HepG2 (cell line): ENCODE data around the gene ZNF341. TPM values are rescaled to one million over a fixed set of nuclear protein-coding genes. Genes with fewer than 3 reads are reported as not detected.
A peak's percentile ranks its signal among the peaks of the same experiment; 100 is the strongest.

Experiments
- AHR ChIP-seq: IDR thresholded peaks from 2 replicates; pipeline ENCODE4 v1.6.1; 2018; ENCODE audit warnings: missing genetic modification reagents, missing compliant biosample characterization
- CHCHD3 ChIP-seq: sonication (generic); formaldehyde crosslinking; IDR thresholded peaks from 2 replicates; pipeline ENCODE4 v1.8.0; 2022; ENCODE audit warnings: mild to moderate bottlenecking, missing genetic modification reagents, moderate library complexity
- ELF1 ChIP-seq: sonication (generic); formaldehyde crosslinking; IDR thresholded peaks from 2 replicates; pipeline ENCODE4 v1.4.0; 2020; ENCODE audit warnings: missing genetic modification reagents
- GLI4 ChIP-seq: sonication (generic); formaldehyde crosslinking; IDR thresholded peaks from 2 replicates; pipeline ENCODE4 v1.5.1; 2020; ENCODE audit warnings: missing genetic modification reagents, mild to moderate bottlenecking, moderate library complexity, borderline replicate concordance
- KAT2B ChIP-seq: fragments of 150-350 bp; IDR thresholded peaks from 2 replicates; pipeline ENCODE4 v1.6.1; 2014; ENCODE audit warnings: low read depth, low read length, borderline replicate concordance
- KDM1A ChIP-seq: IDR thresholded peaks from 2 replicates; pipeline ENCODE4 v1.6.1; 2016; ENCODE audit warnings: missing compliant biosample characterization
- LRRFIP1 ChIP-seq: sonication (generic); formaldehyde crosslinking; conservative IDR thresholded peaks from 2 replicates; pipeline ENCODE4 v1.4.0; 2020; ENCODE audit warnings: missing genetic modification reagents
- NAIF1 ChIP-seq: sonication (generic); formaldehyde crosslinking; IDR thresholded peaks from 2 replicates; pipeline ENCODE4 v1.5.0; 2020; ENCODE audit warnings: mild to moderate bottlenecking, missing genetic modification reagents, borderline replicate concordance
- ONECUT2 ChIP-seq: sonication (generic); formaldehyde crosslinking; IDR thresholded peaks from 2 replicates; pipeline ENCODE4 v1.4.0; 2020; ENCODE audit warnings: missing genetic modification reagents
- POGZ ChIP-seq: sonication (generic); formaldehyde crosslinking; IDR thresholded peaks from 2 replicates; pipeline ENCODE4 v1.4.0; 2020; ENCODE audit warnings: mild to moderate bottlenecking, missing genetic modification reagents
- REL ChIP-seq: sonication (generic); formaldehyde crosslinking; conservative IDR thresholded peaks from 2 replicates; pipeline ENCODE4 v1.8.0; 2022; ENCODE audit warnings: mild to moderate bottlenecking, missing genetic modification reagents, moderate library complexity
- RELA ChIP-seq: sonication (generic); formaldehyde crosslinking; IDR thresholded peaks from 2 replicates; pipeline ENCODE4 v1.4.0; 2020; ENCODE audit warnings: missing genetic modification reagents
- SALL1 ChIP-seq: sonication (generic); formaldehyde crosslinking; IDR thresholded peaks from 2 replicates; pipeline ENCODE4 v1.8.0; 2022; ENCODE audit warnings: mild to moderate bottlenecking, missing genetic modification reagents
- SIN3B ChIP-seq: fragments of 150-350 bp; IDR thresholded peaks from 2 replicates; pipeline ENCODE4 v1.6.1; 2014; ENCODE audit warnings: low read length
- TP53 ChIP-seq: sonication (generic); formaldehyde crosslinking; conservative IDR thresholded peaks from 2 replicates; pipeline ENCODE4 v1.4.0; 2020; ENCODE audit warnings: missing genetic modification reagents
- U2AF1 ChIP-seq: fragments of 200-400 bp; formaldehyde crosslinking; optimal IDR thresholded peaks from 2 replicates; pipeline ENCODE3; 2017; ENCODE audit warnings: mild to moderate bottlenecking, low read depth, low read length
- ZBTB7B ChIP-seq: sonication (generic); formaldehyde crosslinking; IDR thresholded peaks from 2 replicates; pipeline ENCODE4 v1.4.0; 2020; ENCODE audit warnings: missing genetic modification reagents
- ZNF101 ChIP-seq: sonication (generic); formaldehyde crosslinking; IDR thresholded peaks from 2 replicates; pipeline ENCODE4 v1.4.0; 2020; ENCODE audit warnings: mild to moderate bottlenecking, low read depth, missing genetic modification reagents, borderline replicate concordance
- ZNF33A ChIP-seq: sonication (generic); formaldehyde crosslinking; IDR thresholded peaks from 2 replicates; pipeline ENCODE4 v1.5.1; 2020; ENCODE audit warnings: missing genetic modification reagents, mild to moderate bottlenecking, moderate library complexity, borderline replicate concordance
- ZNF549 ChIP-seq: sonication (generic); formaldehyde crosslinking; IDR thresholded peaks from 2 replicates; pipeline ENCODE4 v1.5.0; 2020; ENCODE audit warnings: missing genetic modification reagents
- ZNF598 ChIP-seq: sonication (generic); formaldehyde crosslinking; IDR thresholded peaks from 2 replicates; pipeline ENCODE4 v1.5.1; 2020; ENCODE audit warnings: mild to moderate bottlenecking, missing genetic modification reagents, borderline replicate concordance
- ZNF790 ChIP-seq: sonication (generic); formaldehyde crosslinking; IDR thresholded peaks from 2 replicates; pipeline ENCODE4 v1.8.0; 2022; ENCODE audit warnings: missing genetic modification reagents, mild to moderate bottlenecking, borderline replicate concordance
- ZSCAN12 ChIP-seq: sonication (generic); formaldehyde crosslinking; IDR thresholded peaks from 2 replicates; pipeline ENCODE4 v1.9.0; 2021; ENCODE audit warnings: mild to moderate bottlenecking, missing genetic modification reagents
- polyA plus RNA-seq, 8 experiments: library from polyadenylated mRNA; depleted of rRNA in 3 of 8; stranded (reverse) in 7 of 8; unstranded in 1 of 8; fragments of >200 nt; fragmentation: Illumina TruSeq in 4 of 8; extraction: Trizol in 4 of 8; gene quantifications; 2 replicates each; pipeline versions ENCODE4 v1.2.1 to v1.2.3, GENCODE V29; 2011 to 2016; ENCODE audit warnings: low read depth in 4 of 8, missing spikeins in 1 of 8, mixed read lengths in 1 of 8; ENCODE audit not compliant: insufficient read depth in 1 of 8
- total RNA-seq, 5 experiments: library from RNA; depleted of rRNA; stranded (reverse); fragments of >200 nt; fragmentation: Illumina TruSeq; extraction: Trizol; gene quantifications; 2 replicates each; pipeline ENCODE4 v1.2.3, GENCODE V29; 2016; ENCODE audit warnings: low read depth in 1 of 5
- TF ChIP-seq, protein P1 (sequence below), 2 experiments: fragments of 450-650 bp in 1 of 2; sonication (generic) in 1 of 2; formaldehyde crosslinking; IDR thresholded peaks; 2 replicates each; pipeline versions ENCODE4 v1.5.0 to v1.8.0; 2020 to 2022; ENCODE audit warnings: mild to moderate bottlenecking in 1 of 2, missing genetic modification reagents in 1 of 2
- TF ChIP-seq, protein P2 (sequence below): sonication (generic); formaldehyde crosslinking; IDR thresholded peaks from 2 replicates; pipeline ENCODE4 v1.5.0; 2020; ENCODE audit warnings: mild to moderate bottlenecking, missing genetic modification reagents, moderate library complexity
- TF ChIP-seq, protein P3 (sequence below): sonication (generic); formaldehyde crosslinking; IDR thresholded peaks from 2 replicates; pipeline ENCODE4 v1.5.0; 2020; ENCODE audit warnings: missing genetic modification reagents

Gene ZNF341
- total and polyA plus RNA-seq, 2 of the 13 experiments (the other 11 are each of a cell fraction or from before 2014, with no cell fraction given) = 1.1 to 2.2 TPM

GRCh38 chr20:33724439-33725094, 7.2 kb upstream of the ZNF341 start (continued):
- TF ChIP-seq ELF1 (CRISPR knock-in tag) (no peak; the same call in 1 of the 2 replicates), CHCHD3 (CRISPR knock-in tag) (no peak), U2AF1 (no peak), SALL1 (CRISPR knock-in tag) (0 out of 2 replicates have a peak, but pooled peaks have one; percentile 37), NAIF1 (CRISPR knock-in tag) (no peak), TP53 (CRISPR knock-in tag) (no peak), LRRFIP1 (no peak), ZNF549 (no peak), ONECUT2 (CRISPR knock-in tag) (peak; percentile 20; the same call in 1 of the 2 replicates), REL (CRISPR knock-in tag) (no peak; the same call in 1 of the 2 replicates), POGZ (CRISPR knock-in tag) (peak; percentile 28), RELA (CRISPR knock-in tag) (no peak), AHR (CRISPR knock-in tag) (no peak), ZBTB7B (peak; percentile 65; the same call in 1 of the 2 replicates), SIN3B (no peak), KDM1A (CRISPR knock-in tag) (peak; percentile 17; the same call in 1 of the 2 replicates), ZNF790 (CRISPR knock-in tag) (no peak), KAT2B (no peak), ZSCAN12 (CRISPR knock-in tag) (0 out of 2 replicates have a peak, but pooled peaks have one; percentile 17), ZNF33A (CRISPR knock-in tag) (no peak), GLI4 (CRISPR knock-in tag) (no peak), ZNF101 (no peak), ZNF598 (no peak)
- TF ChIP-seq, protein P1, sequence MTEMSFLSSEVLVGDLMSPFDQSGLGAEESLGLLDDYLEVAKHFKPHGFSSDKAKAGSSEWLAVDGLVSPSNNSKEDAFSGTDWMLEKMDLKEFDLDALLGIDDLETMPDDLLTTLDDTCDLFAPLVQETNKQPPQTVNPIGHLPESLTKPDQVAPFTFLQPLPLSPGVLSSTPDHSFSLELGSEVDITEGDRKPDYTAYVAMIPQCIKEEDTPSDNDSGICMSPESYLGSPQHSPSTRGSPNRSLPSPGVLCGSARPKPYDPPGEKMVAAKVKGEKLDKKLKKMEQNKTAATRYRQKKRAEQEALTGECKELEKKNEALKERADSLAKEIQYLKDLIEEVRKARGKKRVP (CRISPR knock-in tag; IDR thresholded peaks at IDR 0.05) = no peak
- TF ChIP-seq, protein P2, sequence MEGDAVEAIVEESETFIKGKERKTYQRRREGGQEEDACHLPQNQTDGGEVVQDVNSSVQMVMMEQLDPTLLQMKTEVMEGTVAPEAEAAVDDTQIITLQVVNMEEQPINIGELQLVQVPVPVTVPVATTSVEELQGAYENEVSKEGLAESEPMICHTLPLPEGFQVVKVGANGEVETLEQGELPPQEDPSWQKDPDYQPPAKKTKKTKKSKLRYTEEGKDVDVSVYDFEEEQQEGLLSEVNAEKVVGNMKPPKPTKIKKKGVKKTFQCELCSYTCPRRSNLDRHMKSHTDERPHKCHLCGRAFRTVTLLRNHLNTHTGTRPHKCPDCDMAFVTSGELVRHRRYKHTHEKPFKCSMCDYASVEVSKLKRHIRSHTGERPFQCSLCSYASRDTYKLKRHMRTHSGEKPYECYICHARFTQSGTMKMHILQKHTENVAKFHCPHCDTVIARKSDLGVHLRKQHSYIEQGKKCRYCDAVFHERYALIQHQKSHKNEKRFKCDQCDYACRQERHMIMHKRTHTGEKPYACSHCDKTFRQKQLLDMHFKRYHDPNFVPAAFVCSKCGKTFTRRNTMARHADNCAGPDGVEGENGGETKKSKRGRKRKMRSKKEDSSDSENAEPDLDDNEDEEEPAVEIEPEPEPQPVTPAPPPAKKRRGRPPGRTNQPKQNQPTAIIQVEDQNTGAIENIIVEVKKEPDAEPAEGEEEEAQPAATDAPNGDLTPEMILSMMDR (CRISPR knock-in tag) = no peak; the same call in 1 of the 2 replicates
- TF ChIP-seq, protein P3, sequence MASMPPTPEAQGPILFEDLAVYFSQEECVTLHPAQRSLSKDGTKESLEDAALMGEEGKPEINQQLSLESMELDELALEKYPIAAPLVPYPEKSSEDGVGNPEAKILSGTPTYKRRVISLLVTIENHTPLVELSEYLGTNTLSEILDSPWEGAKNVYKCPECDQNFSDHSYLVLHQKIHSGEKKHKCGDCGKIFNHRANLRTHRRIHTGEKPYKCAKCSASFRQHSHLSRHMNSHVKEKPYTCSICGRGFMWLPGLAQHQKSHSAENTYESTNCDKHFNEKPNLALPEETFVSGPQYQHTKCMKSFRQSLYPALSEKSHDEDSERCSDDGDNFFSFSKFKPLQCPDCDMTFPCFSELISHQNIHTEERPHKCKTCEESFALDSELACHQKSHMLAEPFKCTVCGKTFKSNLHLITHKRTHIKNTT = no peak
